Tibial nerve (tissue), 4 donors: Measurements from ENCODE around the gene LRRC4C.

Experiments used
- CTCF ChIP-seq, 5 experiments: fragments of 200-600 bp in 3 of 5; fragments of 450-650 bp in 2 of 5; sonication (generic) in 3 of 5; IDR thresholded peaks; one replicate each; pipeline ENCODE4 v1.5.1; 2016 to 2019; ENCODE audit warnings: antibody characterized with exemption in 5 of 5, mild to moderate bottlenecking in 3 of 5, moderate library complexity in 2 of 5
- EP300 ChIP-seq, 2 donors: sonication (generic); formaldehyde crosslinking; IDR thresholded peaks; one replicate each; pipeline ENCODE4 v1.6.1; 2017; ENCODE audit warnings: antibody characterized with exemption in 2 of 2, mild to moderate bottlenecking in 1 of 2
- POLR2A ChIP-seq, 2 donors: fragments of 450-650 bp; IDR thresholded peaks; one replicate each; pipeline ENCODE4 v1.6.1; 2017; ENCODE audit warnings: antibody characterized with exemption in 2 of 2, mild to moderate bottlenecking in 2 of 2, moderate library complexity in 2 of 2

GRCh38 chr11:41316751-41317150 is 142.7 kb downstream of the LRRC4C start:
- TF ChIP-seq CTCF (IDR thresholded peaks at IDR 0.05) = no peak
- no peak for TF ChIP-seq POLR2A (IDR thresholded peaks at IDR 0.05)
- TF ChIP-seq EP300 (IDR thresholded peaks at IDR 0.05) = no peak
